HepG2 (cell line): ENCODE results near the gene AMD1. TPM values are rescaled to one million over a fixed set of nuclear protein-coding genes. Genes with fewer than 3 reads are reported as not detected.

Experiments used
- ATAC-seq: fragments of 200-7000 bp; cut with Tn5 transposase; 3 replicates; pipeline ENCODE4 v1.9.1; 2020; ENCODE audit warnings: mild to moderate bottlenecking, moderate library complexity
- BruUV-seq: library from RNA; stranded (reverse); fragments of 400-500 nt; replicated peaks from 2 replicates; lab custom pipeline; 2021; lab: Mats Ljungman, UMichigan
- CTCF ChIA-PET: fragments of 300-600 bp; formaldehyde crosslinking; extraction: SDS; loops from one replicate; lab custom pipeline; 2021; ENCODE audit warnings: low total read pairs, inconsistent platforms, low intra/inter-chr PET ratio; lab: Yijun Ruan, JAX
- POLR2A ChIA-PET: fragments of 350-600 bp; sonication (Branson Sonifier 250); formaldehyde crosslinking; loops from one replicate; lab custom pipeline; 2020; ENCODE audit warnings: antibody characterized with exemption, inconsistent platforms; lab: Yijun Ruan, JAX
- DNase-seq: peaks from one replicate; pipeline ENCODE4 v3.0.0-alpha.2; 2015; ENCODE audit warnings: low spot score
- FAIRE-seq: peaks from 3 replicates; lab custom pipeline; 2011; peaks lifted over from hg19 to GRCh38; lab: Jason Lieb, UNC
- H2AFZ ChIP-seq: one replicate; pipeline ENCODE4 v1.6.1; 2011; ENCODE audit warnings: low read length, inconsistent platforms
- H3K27ac ChIP-seq: fragments of 300-600 bp; 3 replicates; pipeline ENCODE4 v1.8.0; 2011; ENCODE audit warnings: mixed run types, mild to moderate bottlenecking, mixed read lengths, low read length, inconsistent platforms; ENCODE audit not compliant: insufficient read depth; ENCODE audit errors: extremely low read length
- H3K27me3 ChIP-seq, 2 experiments: fragments of 200-600 bp in 1 of 2; 2 replicates in 1 of 2; 3 replicates in 1 of 2; pipeline versions ENCODE4 v1.6.0 to v1.8.0; 2011; ENCODE audit warnings: low read length in 2 of 2, mild to moderate bottlenecking in 2 of 2, moderate library complexity in 2 of 2, inconsistent platforms in 1 of 2; ENCODE audit not compliant: insufficient read depth in 2 of 2, control insufficient read depth in 1 of 2
- H3K36me3 ChIP-seq, 2 experiments: fragments of 200-600 bp in 1 of 2; replicated peaks in 1 of 2; 2 replicates in 1 of 2; 3 replicates in 1 of 2; pipeline versions ENCODE4 v1.5.1 to v1.8.0; 2011; ENCODE audit warnings: low read length in 2 of 2, inconsistent platforms in 1 of 2; ENCODE audit not compliant: insufficient read depth in 2 of 2, control insufficient read depth in 1 of 2
- H3K4me1 ChIP-seq: 2 replicates; pipeline ENCODE4 v1.5.1; 2012; ENCODE audit warnings: low read length, inconsistent platforms; ENCODE audit not compliant: insufficient read depth
- H3K4me2 ChIP-seq: 2 replicates; pipeline ENCODE4 v1.6.0; 2011; ENCODE audit warnings: low read depth, low read length, inconsistent platforms
- H3K4me3 ChIP-seq, 3 experiments: fragments of 200-600 bp in 1 of 3; sonication (generic), shearing (Covaris generic) in 1 of 3; replicated peaks in 1 of 3; 2 replicates each; pipeline ENCODE4 v1.5.1; 2011 to 2016; ENCODE audit warnings: low read length in 3 of 3, inconsistent platforms in 2 of 3, low read depth in 2 of 3, mild to moderate bottlenecking in 2 of 3, control low read depth in 1 of 3, mixed read lengths in 1 of 3; ENCODE audit not compliant: insufficient read depth in 1 of 3
- H3K79me2 ChIP-seq: one replicate; pipeline ENCODE4 v1.6.1; 2011; ENCODE audit warnings: low read length, inconsistent platforms; ENCODE audit not compliant: insufficient read depth
- H3K9ac ChIP-seq: 2 replicates; pipeline ENCODE4 v1.6.0; 2011; ENCODE audit warnings: mild to moderate bottlenecking, low read depth, low read length, inconsistent platforms; ENCODE audit not compliant: insufficient read depth
- H3K9me3 ChIP-seq: 2 replicates; pipeline ENCODE4 v1.5.1; 2012; ENCODE audit warnings: mild to moderate bottlenecking, low read length
- H4K20me1 ChIP-seq: 2 replicates; pipeline ENCODE4 v1.6.0; 2011; ENCODE audit warnings: inconsistent platforms, mild to moderate bottlenecking, low read length, moderate library complexity; ENCODE audit not compliant: insufficient read depth
- BHLHE40 ChIP-seq: IDR thresholded peaks from 2 replicates; pipeline ENCODE4 v1.6.1; 2011; ENCODE audit warnings: low read length, improper control_type of control experiment
- BRD4 ChIP-seq: sonication (generic); formaldehyde crosslinking; IDR thresholded peaks from 2 replicates; pipeline ENCODE4 v1.4.0; 2020; ENCODE audit warnings: missing genetic modification reagents
- CC2D1A ChIP-seq: sonication (generic); formaldehyde crosslinking; IDR thresholded peaks from 2 replicates; pipeline ENCODE4 v1.8.1; 2023; ENCODE audit warnings: mild to moderate bottlenecking, missing genetic modification reagents
- CSRNP1 ChIP-seq: sonication (generic); formaldehyde crosslinking; IDR thresholded peaks from 2 replicates; pipeline ENCODE4 v1.8.1; 2023; ENCODE audit warnings: mild to moderate bottlenecking, missing genetic modification reagents
- ETS1 ChIP-seq: sonication (generic); formaldehyde crosslinking; IDR thresholded peaks from 2 replicates; pipeline ENCODE4 v1.4.0; 2020; ENCODE audit warnings: missing genetic modification reagents
- GATAD1 ChIP-seq: IDR thresholded peaks from 2 replicates; pipeline ENCODE4 v1.6.1; 2016; ENCODE audit warnings: missing genetic modification reagents, missing compliant biosample characterization
- KDM2A ChIP-seq: sonication (generic); formaldehyde crosslinking; IDR thresholded peaks from 2 replicates; pipeline ENCODE4 v1.4.0; 2020; ENCODE audit warnings: low read depth, missing genetic modification reagents, borderline replicate concordance
- NCOA5 ChIP-seq: sonication (generic); formaldehyde crosslinking; IDR thresholded peaks from 2 replicates; pipeline ENCODE4 v1.4.0; 2020; ENCODE audit warnings: missing genetic modification reagents
- NR0B2 ChIP-seq: sonication (generic); formaldehyde crosslinking; IDR thresholded peaks from 2 replicates; pipeline ENCODE4 v1.4.0; 2020; ENCODE audit warnings: mild to moderate bottlenecking, missing genetic modification reagents
- RBAK ChIP-seq: sonication (generic); formaldehyde crosslinking; IDR thresholded peaks from 2 replicates; pipeline ENCODE4 v1.5.1; 2020; ENCODE audit warnings: mild to moderate bottlenecking, missing genetic modification reagents
- TFE3 ChIP-seq: IDR thresholded peaks from 2 replicates; pipeline ENCODE4 v1.6.1; 2016
- USF2 ChIP-seq, 2 experiments: sonication (generic) in 1 of 2; formaldehyde crosslinking in 1 of 2; IDR thresholded peaks; 2 replicates each; pipeline versions ENCODE4 v1.5.1 to v1.6.1; 2011 to 2020; ENCODE audit warnings: borderline replicate concordance in 1 of 2, low read depth in 1 of 2, low read length in 1 of 2, mild to moderate bottlenecking in 1 of 2, missing genetic modification reagents in 1 of 2, moderate library complexity in 1 of 2
- ZFAT ChIP-seq: sonication (generic); formaldehyde crosslinking; conservative IDR thresholded peaks from 2 replicates; pipeline ENCODE4 v1.8.1; 2023; ENCODE audit warnings: missing genetic modification reagents, inconsistent platforms
- ZNF691 ChIP-seq: sonication (generic); formaldehyde crosslinking; IDR thresholded peaks from 2 replicates; pipeline ENCODE4 v1.4.0; 2020; ENCODE audit warnings: missing genetic modification reagents, low read depth, mild to moderate bottlenecking, borderline replicate concordance
- ZSCAN22 ChIP-seq: sonication (generic); formaldehyde crosslinking; IDR thresholded peaks from 2 replicates; pipeline ENCODE4 v1.4.0; 2020; ENCODE audit warnings: mild to moderate bottlenecking, missing genetic modification reagents
- WGBS: methylation state at CpG from one replicate; pipeline ENCODE4 v1.1.6; 2017; ENCODE audit warnings: low lambda C conversion rate; 5-methylcytosine and 5-hydroxymethylcytosine counted together
- in situ Hi-C: cut with HindIII; loops from 2 replicates; pipeline ENCODE4 v1.10.0; 2017; ENCODE audit warnings: low pct_unique_long_range_greater_than_20kb; ENCODE audit not compliant: extremely low pct_ligation_motif_present
- intact Hi-C: fragments of 100-400 bp; cut with micrococcal nuclease; formaldehyde crosslinking; loops from one replicate; pipeline ENCODE4 v1.10.0; 2022; ENCODE audit not compliant: unreplicated experiment
- polyA plus RNA-seq, 8 experiments: library from polyadenylated mRNA; depleted of rRNA in 3 of 8; stranded (reverse) in 7 of 8; unstranded in 1 of 8; fragments of >200 nt; fragmentation: Illumina TruSeq in 4 of 8; extraction: Trizol in 4 of 8; gene quantifications; 2 replicates each; pipeline versions ENCODE4 v1.2.1 to v1.2.3, GENCODE V29; 2011 to 2016; ENCODE audit warnings: low read depth in 4 of 8, missing spikeins in 1 of 8, mixed read lengths in 1 of 8; ENCODE audit not compliant: insufficient read depth in 1 of 8
- total RNA-seq, 5 experiments: library from RNA; depleted of rRNA; stranded (reverse); fragments of >200 nt; fragmentation: Illumina TruSeq; extraction: Trizol; gene quantifications; 2 replicates each; pipeline ENCODE4 v1.2.3, GENCODE V29; 2016; ENCODE audit warnings: low read depth in 1 of 5

The AMD1 gene
- total and polyA plus RNA-seq, 2 of the 13 experiments (the other 11 are each of a cell fraction or from before 2014, with no cell fraction given) = 108 to 123 TPM

GRCh38 chr6:110874880-110875547 is 429 bp downstream of the AMD1 start:
- POLR2A ChIA-PET = interaction anchor here (0.7 to 3.6 kb wide), 49 partner anchors 8 to 384 kb away, joined by 3 to 163 read pairs (median 5); partner anchors contain the start of genes CDK19, GTF3C6 and RPF2
- H4K20me1 ChIP-seq = peaks cover 53% of the 10 kb centered on the region
- H2AFZ ChIP-seq = no peak overlapping the region
- intact Hi-C loops = loop anchor here (5.0 kb wide), 3 partner anchors 77 to 348 kb away; no protein-coding TSS in a partner anchor
- H3K36me3 ChIP-seq = no peaks in the 10 kb centered on the region
- H3K9me3 ChIP-seq = no peaks in the 10 kb centered on the region
- peaks cover 46% of the 10 kb centered on the region for H3K4me1 ChIP-seq
- TSS peak; percentile 76 for BruUV-seq
- CTCF ChIA-PET = no interaction called here
- H3K27ac ChIP-seq = peak overlapping the region; percentile 93
- peak overlapping the region; percentile 97 for H3K9ac ChIP-seq
- peak overlapping the region; percentile 79 for H3K4me2 ChIP-seq
- in situ Hi-C loops = loop anchor here (5.0 kb wide), 1 partner anchor 193 kb away; no protein-coding TSS in a partner anchor
- FAIRE-seq (no peak), DNase-seq (no peak), ATAC-seq (no peak)
- 1% methylated on average over 19 of the region's 60 CpGs for WGBS
- peak overlapping the region; percentile 96 to 99 (median 98) for H3K4me3 ChIP-seq
- no peaks in the 10 kb centered on the region; a peak in 1 of 5 replicates for H3K27me3 ChIP-seq
- H3K79me2 ChIP-seq = peaks cover 75% of the 10 kb centered on the region
- TF ChIP-seq ZSCAN22 (no peak), USF2 (IDR thresholded peaks at IDR 0.05; ENCODE audit: low read depth, low read length) (no peak), USF2 (CRISPR knock-in tag; IDR thresholded peaks at IDR 0.05; ENCODE audit: borderline replicate concordance) (no peak), BHLHE40 (0 out of 2 replicates have a peak, but pooled peaks have one; percentile 1), RBAK (CRISPR knock-in tag) (no peak), KDM2A (CRISPR knock-in tag) (no peak), ZFAT (no peak), NCOA5 (no peak), GATAD1 (CRISPR knock-in tag) (no peak; the same call in 1 of the 2 replicates), CC2D1A (CRISPR knock-in tag) (no peak), BRD4 (CRISPR knock-in tag) (0 out of 2 replicates have a peak, but pooled peaks have one; percentile 31), ZNF691 (no peak; the same call in 1 of the 2 replicates), TFE3 (CRISPR knock-in tag) (no peak), ETS1 (no peak), CSRNP1 (CRISPR knock-in tag) (no peak), NR0B2 (CRISPR knock-in tag) (no peak)
